ENCODE results near the gene C2orf74. TPM values are rescaled to one million over a fixed set of nuclear protein-coding genes. Genes with fewer than 3 reads are reported as not detected.

The C2orf74 gene
- total RNA-seq, 1 donor from 2014 or later, result 5.6 TPM

DNA sequence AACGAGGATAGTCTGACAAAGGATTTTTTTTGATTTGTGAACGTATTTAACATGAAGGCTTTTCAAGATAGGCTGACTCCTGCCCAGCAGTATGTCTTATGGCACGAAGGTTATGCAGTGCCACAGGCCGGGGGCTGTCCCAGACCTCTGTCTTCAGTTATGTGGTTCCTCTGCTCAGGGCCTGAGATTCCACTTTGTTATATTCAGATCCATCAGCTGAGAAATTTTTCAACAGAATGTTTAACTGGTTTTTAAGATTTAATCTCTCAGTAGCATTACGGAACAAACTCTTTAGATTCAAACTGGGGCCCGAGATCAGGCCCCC, 20.0 kb downstream of the C2orf74 start:
- Mint-ChIP-seq H3K4me3 (ENCODE audit: unreplicated experiment) (no peak overlapping the region), H3K9me3 (ENCODE audit: low read depth) (no peaks in the 10 kb centered on the region), H3K36me3 (ENCODE audit: low read depth) (peaks cover 36% of the 10 kb centered on the region), H3K27ac (ENCODE audit: unreplicated experiment) (peak overlapping the region; percentile 19), H3K4me1 (ENCODE audit: low read depth) (peaks cover 55% of the 10 kb centered on the region), H3K27me3 (ENCODE audit: low read depth) (no peaks in the 10 kb centered on the region)
- DNase-seq (ENCODE audit: low spot score), result no peak
- TF ChIP-seq CTCF (IDR thresholded peaks at IDR 0.05), result no peak

DNA sequence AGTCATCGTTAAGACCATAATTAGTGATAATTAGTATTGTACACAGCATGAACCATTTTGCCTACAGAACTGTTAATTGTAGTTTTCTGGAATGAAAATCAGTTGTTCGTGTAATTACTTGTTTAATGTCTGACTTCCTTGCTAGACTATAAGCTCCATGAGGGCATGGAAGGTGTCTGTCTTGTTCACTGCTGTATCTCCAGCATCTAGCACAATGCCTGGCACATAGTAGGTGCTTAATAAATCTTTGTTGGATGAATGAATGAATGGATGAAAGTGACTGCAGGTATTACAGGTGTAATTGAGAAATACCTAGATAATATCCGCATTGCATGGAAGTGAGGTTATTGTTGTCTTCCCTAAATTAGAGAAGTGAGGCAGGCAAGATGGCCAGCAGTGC, 21.8 kb downstream of the C2orf74 start:
- Mint-ChIP-seq H3K27ac (ENCODE audit: unreplicated experiment) (no peak overlapping the region), H3K9me3 (ENCODE audit: low read depth) (no peaks in the 10 kb centered on the region), H3K4me3 (ENCODE audit: unreplicated experiment) (no peak overlapping the region), H3K27me3 (ENCODE audit: low read depth) (no peaks in the 10 kb centered on the region), H3K36me3 (ENCODE audit: low read depth) (peaks cover 46% of the 10 kb centered on the region), H3K4me1 (ENCODE audit: low read depth) (peaks cover 45% of the 10 kb centered on the region)
- no peak for TF ChIP-seq CTCF (IDR thresholded peaks at IDR 0.05)
- DNase-seq (ENCODE audit: low spot score), result no peak

GRCh38 chr2:61184263-61184662, 22.3 kb downstream of the C2orf74 start:
- H3K36me3 Mint-ChIP-seq (ENCODE audit: low read depth), result peaks cover 48% of the 10 kb centered on the region
- H3K4me1 Mint-ChIP-seq (ENCODE audit: low read depth), result peaks cover 40% of the 10 kb centered on the region
- no peak for DNase-seq (ENCODE audit: low spot score)
- no peaks in the 10 kb centered on the region for H3K27me3 Mint-ChIP-seq (ENCODE audit: low read depth)
- H3K27ac Mint-ChIP-seq (ENCODE audit: unreplicated experiment), result no peak overlapping the region
- no peak for TF ChIP-seq CTCF (IDR thresholded peaks at IDR 0.05)
- no peak overlapping the region for H3K4me3 Mint-ChIP-seq (ENCODE audit: unreplicated experiment)
- no peaks in the 10 kb centered on the region for H3K9me3 Mint-ChIP-seq (ENCODE audit: low read depth)

GRCh38 chr2:61185231-61185728, 23.3 kb downstream of the C2orf74 start:
- Mint-ChIP-seq H3K27me3 (ENCODE audit: low read depth) (no peaks in the 10 kb centered on the region), H3K27ac (ENCODE audit: unreplicated experiment) (peak overlapping the region; percentile 55), H3K9me3 (ENCODE audit: low read depth) (no peaks in the 10 kb centered on the region), H3K4me1 (ENCODE audit: low read depth) (peaks cover 30% of the 10 kb centered on the region), H3K4me3 (ENCODE audit: unreplicated experiment) (no peak overlapping the region), H3K36me3 (ENCODE audit: low read depth) (peaks cover 48% of the 10 kb centered on the region)
- no peak for DNase-seq (ENCODE audit: low spot score)
- TF ChIP-seq CTCF (IDR thresholded peaks at IDR 0.05), result no peak

- no peak for TF ChIP-seq CTCF (IDR thresholded peaks at IDR 0.05)
- Mint-ChIP-seq H3K4me1 (ENCODE audit: low read depth) (peaks cover 12% of the 10 kb centered on the region), H3K27ac (ENCODE audit: unreplicated experiment) (peak overlapping the region; percentile 43), H3K36me3 (ENCODE audit: low read depth) (peaks cover 51% of the 10 kb centered on the region), H3K27me3 (ENCODE audit: low read depth) (no peaks in the 10 kb centered on the region), H3K4me3 (ENCODE audit: unreplicated experiment) (no peak overlapping the region), H3K9me3 (ENCODE audit: low read depth) (no peaks in the 10 kb centered on the region)
- no peak for DNase-seq (ENCODE audit: low spot score)
Observed at GRCh38 chr2:61187085-61187484, 25.1 kb downstream of the C2orf74 start.
